B cell (primary cell): ENCODE measurements around the gene MYL5. TPM values are rescaled to one million over a fixed set of nuclear protein-coding genes. Genes with fewer than 3 reads are reported as not detected.

ENCODE experiments used
- ATAC-seq: fragments of 200-7000 bp; cut with Tn5 transposase; one replicate; pipeline ENCODE4 v1.10.0; 2021; ENCODE audit warnings: low read depth, mild to moderate bottlenecking, moderate number of reproducible peaks, moderate library complexity
- CTCF ChIA-PET: fragments of 350-600 bp; sonication (Branson Sonifier 250); formaldehyde crosslinking; loops from one replicate; lab custom pipeline; 2021; ENCODE audit warnings: antibody characterized with exemption, inconsistent platforms; lab: Charles Lee
- POLR2A ChIA-PET: fragments of 350-600 bp; sonication (Branson Sonifier 250); formaldehyde crosslinking; loops from one replicate; lab custom pipeline; 2021; ENCODE audit warnings: antibody characterized with exemption; lab: Charles Lee
- DNase-seq: peaks from one replicate; pipeline ENCODE4 v3.0.0; 2013
- H2AFZ ChIP-seq: 2 replicates; pipeline ENCODE4 v1.6.1; 2012; ENCODE audit warnings: mild to moderate bottlenecking, low read depth, low read length; ENCODE audit not compliant: insufficient read depth, poor library complexity, severe bottlenecking
- H3K27ac ChIP-seq, 2 donors: 1 replicate in 1 of 2; 2 replicates in 1 of 2; pipeline ENCODE4 v1.5.1; 2012 to 2013; ENCODE audit warnings: low read length in 2 of 2, mild to moderate bottlenecking in 2 of 2, moderate library complexity in 1 of 2
- H3K27me3 ChIP-seq, 4 experiments: fragments of 200-600 bp in 1 of 4; sonication (generic) in 1 of 4; replicated peaks in 1 of 4; 1 replicate in 2 of 4; 2 replicates in 2 of 4; pipeline versions ENCODE4 v1.6.1 to v1.7.0; 2013 to 2016; ENCODE audit warnings: low read length in 3 of 4, mild to moderate bottlenecking in 2 of 4, mixed read lengths in 1 of 4, moderate library complexity in 1 of 4; ENCODE audit not compliant: insufficient read depth in 4 of 4, control insufficient read depth in 3 of 4; ENCODE audit errors: control extremely low read depth in 1 of 4
- H3K36me3 ChIP-seq, 2 experiments: replicated peaks in 1 of 2; 1 replicate in 1 of 2; 2 replicates in 1 of 2; pipeline versions ENCODE4 v1.6.1 to v1.7.1; 2013; ENCODE audit warnings: low read length in 1 of 2; ENCODE audit not compliant: insufficient read depth in 2 of 2, control insufficient read depth in 1 of 2; ENCODE audit errors: control extremely low read depth in 1 of 2, extremely low read depth in 1 of 2
- H3K4me1 ChIP-seq, 2 donors: fragments of 200-600 bp in 1 of 2; sonication (generic) in 1 of 2; 1 replicate in 1 of 2; 2 replicates in 1 of 2; pipeline versions ENCODE4 v1.5.1 to v1.6.1; 2013 to 2017; ENCODE audit warnings: low read length in 2 of 2; ENCODE audit not compliant: control insufficient read depth in 2 of 2, insufficient read depth in 2 of 2
- H3K4me2 ChIP-seq: replicated peaks from 2 replicates; pipeline ENCODE3; 2012; ENCODE audit warnings: mild to moderate bottlenecking, low read depth, low read length; ENCODE audit not compliant: poor library complexity, severe bottlenecking
- H3K4me3 ChIP-seq, 5 experiments: fragments of 200-600 bp in 1 of 5; sonication (generic) in 1 of 5; 1 replicate in 3 of 5; 2 replicates in 2 of 5; pipeline versions ENCODE4 v1.5.1 to v1.7.0; 2011 to 2016; ENCODE audit warnings: low read length in 4 of 5, mild to moderate bottlenecking in 4 of 5, low read depth in 2 of 5, control low read depth in 1 of 5, moderate library complexity in 1 of 5; ENCODE audit not compliant: insufficient read depth in 1 of 5; ENCODE audit errors: control extremely low read depth in 1 of 5, extremely low read depth in 1 of 5
- H3K79me2 ChIP-seq: fragments of 200-600 bp; sonication (generic); one replicate; pipeline ENCODE4 v1.6.0; 2016; ENCODE audit warnings: low read length; ENCODE audit not compliant: control insufficient read depth, insufficient read depth
- H3K9ac ChIP-seq: fragments of 200-600 bp; sonication (generic); 2 replicates; pipeline ENCODE4 v1.6.1; 2017; ENCODE audit warnings: mild to moderate bottlenecking, low read length, moderate library complexity
- H3K9me3 ChIP-seq, 3 donors: one replicate each; pipeline versions ENCODE4 v1.6.1 to v1.7.1; 2013; ENCODE audit warnings: low read length in 2 of 3; ENCODE audit not compliant: control insufficient read depth in 2 of 3, insufficient read depth in 1 of 3; ENCODE audit errors: control extremely low read depth in 1 of 3
- H4K20me1 ChIP-seq: 2 replicates; pipeline ENCODE4 v1.6.0; 2012; ENCODE audit warnings: mild to moderate bottlenecking, low read length; ENCODE audit not compliant: insufficient read depth, control insufficient read depth, poor library complexity, severe bottlenecking
- H3K27ac Mint-ChIP-seq: one replicate; pipeline ENCODE4 v1.8.0; 2021; ENCODE audit warnings: mixed read lengths
- H3K27me3 Mint-ChIP-seq: one replicate; pipeline ENCODE4 v1.8.0; 2021; ENCODE audit warnings: mixed read lengths
- H3K4me1 Mint-ChIP-seq: one replicate; pipeline ENCODE4 v1.8.0; 2021; ENCODE audit warnings: mixed read lengths
- H3K4me3 Mint-ChIP-seq: one replicate; pipeline ENCODE4 v1.8.0; 2021; ENCODE audit warnings: mixed read lengths
- H3K9me3 Mint-ChIP-seq: one replicate; pipeline ENCODE4 v1.8.0; 2022; ENCODE audit warnings: mixed read lengths; ENCODE audit not compliant: insufficient read depth
- CTCF ChIP-seq: fragments of 200-600 bp; IDR thresholded peaks from one replicate; pipeline ENCODE4 v1.8.0; 2022; ENCODE audit warnings: antibody characterized with exemption, mild to moderate bottlenecking
- EZH2 ChIP-seq: IDR thresholded peaks from 2 replicates; pipeline ENCODE4 v1.6.1; 2012; ENCODE audit warnings: borderline replicate concordance, low read depth, mild to moderate bottlenecking, moderate library complexity, low read length; ENCODE audit not compliant: insufficient read depth, poor library complexity, severe bottlenecking
- WGBS: methylation state at CpG from one replicate; pipeline ENCODE4 v1.1.5; 2013; ENCODE audit warnings: missing lambda C conversion rate; ENCODE audit not compliant: insufficient coverage; 5-methylcytosine and 5-hydroxymethylcytosine counted together
- intact Hi-C: fragments of 100-400 bp; cut with micrococcal nuclease; formaldehyde crosslinking; loops from one replicate; pipeline ENCODE4 v1.10.0; 2022
- polyA plus RNA-seq: library from polyadenylated mRNA; depleted of rRNA; stranded (reverse); fragments of >200 nt; gene quantifications from 2 replicates; pipeline ENCODE4 v1.2.3, GENCODE V29; 2012
- total RNA-seq, 2 donors: library from RNA; stranded (reverse); fragments of 120-200 nt in 1 of 2; gene quantifications; 1 replicate in 1 of 2; 2 replicates in 1 of 2; pipeline versions ENCODE4 v1.2.3 to v1.2.4, GENCODE V29; 2013 to 2022

MYL5 gene
- total and polyA plus RNA-seq, 2 donors (not counting 1 experiment from before 2014, with no cell fraction given) = 16.9 to 38.3 TPM

GRCh38 chr4:717601-718320 lies 43.4 kb downstream of the MYL5 start:
- TF ChIP-seq CTCF (no peak), EZH2 (no peak)
- intact Hi-C loops = no loop called here
- H3K4me1 Mint-ChIP-seq = peaks cover 13% of the 10 kb centered on the region
- Histone ChIP-seq H3K9me3 (peaks cover 0 to 12% (median 0%) of the 10 kb centered on the region in 3 donors), H3K79me2 (peaks cover 83% of the 10 kb centered on the region), H3K9ac (no peak overlapping the region), H3K27ac (no peak overlapping the region), H3K4me3 (no peak overlapping the region), H3K4me2 (no peak overlapping the region), H3K36me3 (peaks cover 0 to 8% of the 10 kb centered on the region in 2 experiments), H3K27me3 (no peaks in the 10 kb centered on the region), H2AFZ (no peak overlapping the region), H3K4me1 (no peaks in the 10 kb centered on the region), H4K20me1 (peaks cover 83% of the 10 kb centered on the region)
- H3K9me3 Mint-ChIP-seq = no peaks in the 10 kb centered on the region
- no peaks in the 10 kb centered on the region for H3K27me3 Mint-ChIP-seq
- ATAC-seq (no peak), DNase-seq (no peak)
- no peak overlapping the region for H3K27ac Mint-ChIP-seq
- CTCF ChIA-PET = no interaction called here
- POLR2A ChIA-PET = no interaction called here
- WGBS = 96% methylated on average over 34 of the region's 34 CpGs
- H3K4me3 Mint-ChIP-seq = no peak overlapping the region

GRCh38 chr4:718460-718859 lies 44.1 kb downstream of the MYL5 start:
- H3K27me3 Mint-ChIP-seq = no peaks in the 10 kb centered on the region
- Histone ChIP-seq H3K9me3 (peaks cover 0 to 12% (median 0%) of the 10 kb centered on the region in 3 donors), H3K9ac (no peak overlapping the region), H4K20me1 (peaks cover 83% of the 10 kb centered on the region), H3K36me3 (peaks cover 0 to 8% of the 10 kb centered on the region in 2 experiments), H3K4me2 (no peak overlapping the region), H3K27me3 (no peaks in the 10 kb centered on the region), H3K79me2 (peaks cover 83% of the 10 kb centered on the region), H2AFZ (no peak overlapping the region), H3K27ac (no peak overlapping the region), H3K4me1 (no peaks in the 10 kb centered on the region), H3K4me3 (no peak overlapping the region)
- POLR2A ChIA-PET = no interaction called here
- H3K4me1 Mint-ChIP-seq = peaks cover 13% of the 10 kb centered on the region
- DNase-seq (no peak), ATAC-seq (no peak)
- no peak for TF ChIP-seq CTCF
- no peak overlapping the region for H3K4me3 Mint-ChIP-seq
- no peaks in the 10 kb centered on the region for H3K9me3 Mint-ChIP-seq
- 90% methylated on average over 7 of the region's 8 CpGs for WGBS
- CTCF ChIA-PET = no interaction called here
- intact Hi-C loops = no loop called here
- no peak overlapping the region for H3K27ac Mint-ChIP-seq
